GM19324 (cell line): Measurements from ENCODE around the gene SMC4.
"Not testable (repeated sequence)": the region's sequence is repeated elsewhere in the genome, so short reads cannot be mapped to it uniquely, and the experiment has no call there.

ENCODE experiments used
- ATAC-seq: cut with Tn5 transposase; IDR thresholded peaks from one replicate; pipeline ENCODE4 v1.9.1; 2021; ENCODE audit warnings: mild to moderate bottlenecking, moderate library complexity; ENCODE audit not compliant: unreplicated experiment, low FRiP score

SMC4 gene

GRCh38 chr3:160399125-160400029, at the start of gene SMC4, which contains the start of gene IFT80:
Gene SMC4 (plus strand): TSS chr3:160399650. CDS start chr3:160400827, 1,177 bp downstream.
Gene IFT80 (minus strand): TSS chr3:160399225. CDS start chr3:160384600, 14,625 bp downstream.
- peak; percentile 98 for ATAC-seq

GRCh38 chr3:160355826-160356225, 43.6 kb upstream of the SMC4 start:
- no peak for ATAC-seq

GRCh38 chr3:160362896-160363295, 36.6 kb upstream of the SMC4 start:
- not testable (repeated sequence) for ATAC-seq

GRCh38 chr3:160365869-160366522, 33.5 kb upstream of the SMC4 start:
- no peak for ATAC-seq

GRCh38 chr3:160368804-160369203, 30.6 kb upstream of the SMC4 start:
- ATAC-seq = no peak

GRCh38 chr3:160369784-160370183, 29.7 kb upstream of the SMC4 start:
- no peak for ATAC-seq

- ATAC-seq = no peak
Observed at GRCh38 chr3:160370987-160371857, 28.2 kb upstream of the SMC4 start.

GRCh38 chr3:160372780-160373179, 26.7 kb upstream of the SMC4 start:
- no peak for ATAC-seq

GRCh38 chr3:160373655-160374054, 25.8 kb upstream of the SMC4 start:
- ATAC-seq = no peak

GRCh38 chr3:160374472-160374871, 25.0 kb upstream of the SMC4 start:
- no peak for ATAC-seq

- ATAC-seq = no peak
Observed at GRCh38 chr3:160374925-160375324, 24.5 kb upstream of the SMC4 start.

GRCh38 chr3:160376681-160377080, 22.8 kb upstream of the SMC4 start:
- no peak for ATAC-seq

- ATAC-seq = no peak
Observed at GRCh38 chr3:160378331-160379109, 20.9 kb upstream of the SMC4 start.

- no peak for ATAC-seq
Observed at GRCh38 chr3:160379628-160380214, 19.7 kb upstream of the SMC4 start.

GRCh38 chr3:160381470-160381869, 18.0 kb upstream of the SMC4 start:
- ATAC-seq = no peak

GRCh38 chr3:160384639-160385318, 14.7 kb upstream of the SMC4 start:
- no peak for ATAC-seq

GRCh38 chr3:160390565-160391138, 8.8 kb upstream of the SMC4 start:
- peak; percentile 53 for ATAC-seq

GRCh38 chr3:160392798-160393197, 6.7 kb upstream of the SMC4 start:
- no peak for ATAC-seq
